Measurements from ENCODE around the gene AMH.

AMH gene

GRCh38 chr19:2242816-2243215, 6.3 kb upstream of the AMH start:
- TF ChIP-seq POLR2AphosphoS5 (IDR thresholded peaks at IDR 0.05; ENCODE audit: low read depth, low read length) = no peak
- TF ChIP-seq REST (IDR thresholded peaks at IDR 0.05; ENCODE audit: insufficient read depth in 1 of 2, low read depth in 2 of 2, low read length in 2 of 2) = no peak
- no peak for TF ChIP-seq SIN3A (IDR thresholded peaks at IDR 0.05; ENCODE audit: borderline replicate concordance, insufficient read depth, low read length)
- no peak for TF ChIP-seq TAF1 (IDR thresholded peaks at IDR 0.05; ENCODE audit: borderline replicate concordance, insufficient read depth, low read length)
- TF ChIP-seq FOXP2 (optimal IDR thresholded peaks at IDR 0.05; ENCODE audit: borderline replicate concordance, extremely low read depth, extremely low read length, insufficient read depth) = no peak

GRCh38 chr19:2243274-2244124, 5.6 kb upstream of the AMH start:
- TF ChIP-seq SIN3A (IDR thresholded peaks at IDR 0.05; ENCODE audit: borderline replicate concordance, insufficient read depth, low read length) = no peak
- TF ChIP-seq TAF1 (IDR thresholded peaks at IDR 0.05; ENCODE audit: borderline replicate concordance, insufficient read depth, low read length) = no peak
- no peak for TF ChIP-seq POLR2AphosphoS5 (IDR thresholded peaks at IDR 0.05; ENCODE audit: low read depth, low read length)
- no peak for TF ChIP-seq REST (IDR thresholded peaks at IDR 0.05; ENCODE audit: insufficient read depth in 1 of 2, low read depth in 2 of 2, low read length in 2 of 2)
- no peak for TF ChIP-seq FOXP2 (optimal IDR thresholded peaks at IDR 0.05; ENCODE audit: borderline replicate concordance, extremely low read depth, extremely low read length, insufficient read depth)

GRCh38 chr19:2244125-2244411, 5.1 kb upstream of the AMH start:
- TF ChIP-seq TAF1 (IDR thresholded peaks at IDR 0.05; ENCODE audit: borderline replicate concordance, insufficient read depth, low read length) (no peak), POLR2AphosphoS5 (IDR thresholded peaks at IDR 0.05; ENCODE audit: low read depth, low read length) (no peak), REST (IDR thresholded peaks at IDR 0.05; ENCODE audit: insufficient read depth in 1 of 2, low read depth in 2 of 2, low read length in 2 of 2) (no peak), SIN3A (IDR thresholded peaks at IDR 0.05; ENCODE audit: borderline replicate concordance, insufficient read depth, low read length) (no peak), FOXP2 (optimal IDR thresholded peaks at IDR 0.05; ENCODE audit: borderline replicate concordance, extremely low read depth, extremely low read length, insufficient read depth) (no peak)

GRCh38 chr19:2244486-2244885, 4.6 kb upstream of the AMH start:
- TF ChIP-seq POLR2AphosphoS5 (IDR thresholded peaks at IDR 0.05; ENCODE audit: low read depth, low read length) (no peak), TAF1 (IDR thresholded peaks at IDR 0.05; ENCODE audit: borderline replicate concordance, insufficient read depth, low read length) (no peak), REST (IDR thresholded peaks at IDR 0.05; ENCODE audit: insufficient read depth in 1 of 2, low read depth in 2 of 2, low read length in 2 of 2) (no peak), FOXP2 (optimal IDR thresholded peaks at IDR 0.05; ENCODE audit: borderline replicate concordance, extremely low read depth, extremely low read length, insufficient read depth) (no peak), SIN3A (IDR thresholded peaks at IDR 0.05; ENCODE audit: borderline replicate concordance, insufficient read depth, low read length) (no peak)
